Astrocyte of the cerebellum (primary cell): ENCODE data around the gene UFSP1.

Experiments
- DNase-seq: peaks from one replicate; pipeline ENCODE4 v3.0.0-alpha.2; 2011; ENCODE audit warnings: low read depth
- H3K4me3 ChIP-seq: 2 replicates; pipeline ENCODE4 v1.5.1; 2011; ENCODE audit warnings: mild to moderate bottlenecking, low read depth, low read length, moderate library complexity
- CTCF ChIP-seq: IDR thresholded peaks from 2 replicates; pipeline ENCODE4 v1.5.1; 2012; ENCODE audit warnings: low read length, low read depth, moderate library complexity, mild to moderate bottlenecking; ENCODE audit errors: missing control alignments
- in situ Hi-C: cut with HindIII; loops from 2 replicates; pipeline ENCODE4 v1.10.0; 2017; ENCODE audit warnings: low sequenced_read_pairs

The UFSP1 gene

GRCh38 chr7:100865372-100865911 lies 24.1 kb downstream of the UFSP1 start:
- TF ChIP-seq CTCF, result no peak
- in situ Hi-C loops, result no loop called here
- H3K4me3 ChIP-seq, result no peak overlapping the region
- peak; percentile 37 for DNase-seq

GRCh38 chr7:100864263-100864845 lies 25.2 kb downstream of the UFSP1 start:
- H3K4me3 ChIP-seq, result no peak overlapping the region
- TF ChIP-seq CTCF, result no peak
- in situ Hi-C loops, result no loop called here
- DNase-seq, result no peak

GRCh38 chr7:100863406-100863950 lies 26.0 kb downstream of the UFSP1 start:
- no peak for TF ChIP-seq CTCF
- in situ Hi-C loops, result no loop called here
- peak; percentile 51 for DNase-seq
- H3K4me3 ChIP-seq, result no peak overlapping the region

GRCh38 chr7:100861616-100861985 lies 27.9 kb downstream of the UFSP1 start:
- TF ChIP-seq CTCF, result no peak
- no peak overlapping the region for H3K4me3 ChIP-seq
- in situ Hi-C loops, result no loop called here
- no peak for DNase-seq

- no peak for DNase-seq
- no peak for TF ChIP-seq CTCF
- H3K4me3 ChIP-seq, result no peak overlapping the region
- in situ Hi-C loops, result no loop called here
Measured at GRCh38 chr7:100860702-100861615, 28.6 kb downstream of the UFSP1 start.

GRCh38 chr7:100859856-100860255 lies 29.7 kb downstream of the UFSP1 start:
- no peak for DNase-seq
- H3K4me3 ChIP-seq, result no peak overlapping the region
- no peak for TF ChIP-seq CTCF
- in situ Hi-C loops, result no loop called here
